ENCODE results near the gene FBXO15.

GRCh38 chr18:74139411-74139810 lies 8.2 kb downstream of the FBXO15 start:
- TF ChIP-seq, protein P1, sequence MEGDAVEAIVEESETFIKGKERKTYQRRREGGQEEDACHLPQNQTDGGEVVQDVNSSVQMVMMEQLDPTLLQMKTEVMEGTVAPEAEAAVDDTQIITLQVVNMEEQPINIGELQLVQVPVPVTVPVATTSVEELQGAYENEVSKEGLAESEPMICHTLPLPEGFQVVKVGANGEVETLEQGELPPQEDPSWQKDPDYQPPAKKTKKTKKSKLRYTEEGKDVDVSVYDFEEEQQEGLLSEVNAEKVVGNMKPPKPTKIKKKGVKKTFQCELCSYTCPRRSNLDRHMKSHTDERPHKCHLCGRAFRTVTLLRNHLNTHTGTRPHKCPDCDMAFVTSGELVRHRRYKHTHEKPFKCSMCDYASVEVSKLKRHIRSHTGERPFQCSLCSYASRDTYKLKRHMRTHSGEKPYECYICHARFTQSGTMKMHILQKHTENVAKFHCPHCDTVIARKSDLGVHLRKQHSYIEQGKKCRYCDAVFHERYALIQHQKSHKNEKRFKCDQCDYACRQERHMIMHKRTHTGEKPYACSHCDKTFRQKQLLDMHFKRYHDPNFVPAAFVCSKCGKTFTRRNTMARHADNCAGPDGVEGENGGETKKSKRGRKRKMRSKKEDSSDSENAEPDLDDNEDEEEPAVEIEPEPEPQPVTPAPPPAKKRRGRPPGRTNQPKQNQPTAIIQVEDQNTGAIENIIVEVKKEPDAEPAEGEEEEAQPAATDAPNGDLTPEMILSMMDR (IDR thresholded peaks at IDR 0.05) = no peak
- TF ChIP-seq POLR2A (IDR thresholded peaks at IDR 0.05) = no peak

All from adrenal gland (tissue), 5 donors.